Dendritic cell treated with granulocyte-macrophage colony-stimulating factor and Interleukin-4, amounts not matched to agents 40 ng/mL and 50 ng/mL, for 4 days (primary cell): ENCODE measurements around the gene IQGAP1.

Experiments used
- H3K27ac Mint-ChIP-seq: one replicate; pipeline ENCODE4 v1.8.0; 2022; ENCODE audit warnings: mild to moderate bottlenecking, mixed read lengths
- H3K27me3 Mint-ChIP-seq: one replicate; pipeline ENCODE4 v1.8.0; 2022; ENCODE audit warnings: mild to moderate bottlenecking, mixed read lengths
- H3K36me3 Mint-ChIP-seq: one replicate; pipeline ENCODE4 v1.8.0; 2022; ENCODE audit warnings: low read depth, mixed read lengths
- H3K4me1 Mint-ChIP-seq: one replicate; pipeline ENCODE4 v1.8.0; 2022; ENCODE audit warnings: low read depth, mixed read lengths
- H3K4me3 Mint-ChIP-seq: one replicate; pipeline ENCODE4 v1.8.0; 2022; ENCODE audit warnings: mild to moderate bottlenecking, moderate library complexity, mixed read lengths
- H3K9me3 Mint-ChIP-seq: one replicate; pipeline ENCODE4 v1.8.0; 2022; ENCODE audit warnings: mixed read lengths
- intact Hi-C: fragments of 100-400 bp; cut with micrococcal nuclease; formaldehyde crosslinking; loops from one replicate; pipeline ENCODE4 v1.15.0; 2022

The IQGAP1 gene

DNA sequence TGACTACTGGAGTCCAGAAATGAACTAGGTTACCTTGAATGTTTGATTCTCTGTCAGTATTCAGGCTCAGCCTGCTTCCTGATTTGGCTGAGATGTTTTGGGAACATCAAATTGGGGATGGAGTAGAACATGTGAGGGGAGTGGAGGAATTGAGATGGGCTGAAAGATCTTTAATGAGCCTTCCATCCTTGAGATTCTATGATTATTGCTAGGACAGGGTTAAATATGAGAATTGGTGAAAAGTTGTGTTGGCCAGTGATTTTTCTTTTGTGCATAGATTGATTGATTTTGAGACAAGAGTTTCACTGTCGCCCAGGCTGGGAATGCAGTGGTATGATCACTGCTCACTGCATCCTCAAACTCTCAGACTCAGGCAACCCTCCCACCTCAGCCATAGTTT lies 32.4 kb downstream of the IQGAP1 start:
- Mint-ChIP-seq H3K4me1 (peaks cover 65% of the 10 kb centered on the region), H3K4me3 (no peak overlapping the region), H3K36me3 (peaks cover 46% of the 10 kb centered on the region), H3K27ac (peak overlapping the region; percentile 23), H3K27me3 (no peaks in the 10 kb centered on the region), H3K9me3 (no peaks in the 10 kb centered on the region)
- intact Hi-C loops, result loop anchor here (5.0 kb wide), 1 partner anchor 98 kb away; no protein-coding TSS in a partner anchor

DNA sequence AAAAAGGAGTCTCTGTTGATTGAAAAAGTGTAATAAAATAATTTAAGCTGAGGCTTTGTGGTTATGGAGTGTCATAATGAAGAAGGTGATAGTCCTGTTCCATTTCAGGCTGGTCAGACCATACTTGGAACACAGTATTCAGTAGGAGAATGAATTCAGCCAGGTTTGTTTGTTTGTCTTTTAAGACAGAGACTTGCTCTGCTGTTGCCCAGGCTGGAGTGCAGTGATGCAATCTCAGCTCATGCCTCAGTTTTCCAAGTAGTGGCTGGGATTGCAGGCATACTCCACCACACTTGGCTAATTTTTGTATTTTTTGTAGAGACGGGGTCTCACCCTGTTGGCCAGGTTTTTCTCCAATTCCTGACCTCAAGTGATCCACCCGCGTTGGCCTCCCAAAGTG lies 33.5 kb downstream of the IQGAP1 start:
- no peak overlapping the region for H3K4me3 Mint-ChIP-seq
- intact Hi-C loops, result loop anchor here (5.0 kb wide), 1 partner anchor 99 kb away; no protein-coding TSS in a partner anchor
- H3K27me3 Mint-ChIP-seq, result no peaks in the 10 kb centered on the region
- no peaks in the 10 kb centered on the region for H3K9me3 Mint-ChIP-seq
- H3K36me3 Mint-ChIP-seq, result peaks cover 46% of the 10 kb centered on the region
- H3K4me1 Mint-ChIP-seq, result peaks cover 63% of the 10 kb centered on the region
- no peak overlapping the region for H3K27ac Mint-ChIP-seq

DNA sequence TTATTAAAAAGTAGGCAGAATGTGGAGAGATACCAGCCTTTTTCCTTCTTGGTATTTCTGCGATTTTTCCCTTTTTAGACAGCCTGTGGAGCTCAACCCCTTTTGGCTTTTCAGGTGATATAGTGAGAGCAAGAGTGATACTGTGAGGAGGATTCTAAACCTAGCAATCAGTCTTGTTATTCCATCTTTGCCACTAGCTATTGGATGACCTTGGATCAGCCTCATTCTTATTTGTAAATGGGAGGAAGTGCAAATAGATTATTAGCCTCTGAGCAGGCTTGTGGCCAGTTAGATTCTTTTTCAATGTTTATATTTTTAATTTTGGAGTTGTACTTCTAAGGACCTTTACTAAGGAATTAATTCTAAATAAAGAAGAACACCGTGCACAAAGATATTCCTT lies 34.0 kb downstream of the IQGAP1 start:
- peaks cover 58% of the 10 kb centered on the region for H3K4me1 Mint-ChIP-seq
- intact Hi-C loops, result loop anchor here (5.0 kb wide), 1 partner anchor 100 kb away; no protein-coding TSS in a partner anchor
- peaks cover 46% of the 10 kb centered on the region for H3K36me3 Mint-ChIP-seq
- H3K27me3 Mint-ChIP-seq, result no peaks in the 10 kb centered on the region
- H3K4me3 Mint-ChIP-seq, result no peak overlapping the region
- H3K9me3 Mint-ChIP-seq, result no peaks in the 10 kb centered on the region
- H3K27ac Mint-ChIP-seq, result no peak overlapping the region

DNA sequence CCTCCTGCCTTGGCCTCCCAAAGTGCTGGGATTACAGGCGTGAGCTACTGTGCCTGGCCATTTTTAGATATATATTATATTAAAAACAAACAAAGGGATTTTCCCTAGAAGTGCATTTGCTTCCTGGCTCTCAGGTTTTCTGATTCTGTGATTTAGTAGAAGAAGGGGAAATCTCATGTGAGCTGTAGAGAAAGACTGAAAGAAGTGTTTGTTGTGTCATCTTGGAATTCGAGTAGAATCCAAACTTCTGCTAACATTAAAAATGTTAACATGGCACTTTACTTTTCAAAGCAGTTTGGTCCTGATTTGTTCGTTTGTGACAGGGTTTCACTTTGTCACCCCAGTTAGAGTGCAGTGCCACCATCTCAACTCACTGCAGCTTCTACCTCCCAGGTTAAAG lies 34.9 kb downstream of the IQGAP1 start:
- intact Hi-C loops, result loop anchor here (5.0 kb wide), 1 partner anchor 101 kb away; no protein-coding TSS in a partner anchor
- Mint-ChIP-seq H3K36me3 (peaks cover 46% of the 10 kb centered on the region), H3K27me3 (no peaks in the 10 kb centered on the region), H3K27ac (no peak overlapping the region), H3K4me3 (no peak overlapping the region), H3K4me1 (peaks cover 49% of the 10 kb centered on the region), H3K9me3 (no peaks in the 10 kb centered on the region)

DNA sequence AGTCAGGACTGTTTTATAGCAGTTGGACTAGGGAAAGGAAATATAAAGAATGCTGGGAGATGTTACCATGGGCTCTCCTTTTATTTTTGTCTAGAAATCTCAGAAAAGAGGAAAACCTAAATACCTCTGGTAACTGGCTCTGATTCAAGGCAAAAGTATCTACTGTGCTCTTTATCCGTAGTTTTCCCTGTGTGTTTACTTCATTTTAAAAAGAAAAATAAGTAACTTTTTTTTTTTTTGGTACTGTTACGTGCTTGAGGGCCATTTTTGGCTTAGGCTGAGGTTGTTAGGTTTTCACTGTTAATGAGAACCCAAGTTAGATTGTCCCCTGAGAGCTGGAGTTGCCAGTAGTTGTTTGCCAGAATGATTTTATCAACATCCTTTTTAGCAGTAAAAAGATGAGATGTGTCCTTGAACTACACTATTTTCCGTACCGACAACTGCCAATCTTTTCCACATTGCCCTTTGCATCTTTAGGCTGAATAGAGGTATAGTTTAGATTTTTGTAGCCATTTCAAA lies 35.8 kb downstream of the IQGAP1 start:
- intact Hi-C loops, result loop anchor here (5.0 kb wide), 1 partner anchor 102 kb away; no protein-coding TSS in a partner anchor
- peaks cover 40% of the 10 kb centered on the region for H3K4me1 Mint-ChIP-seq
- H3K4me3 Mint-ChIP-seq, result no peak overlapping the region
- H3K36me3 Mint-ChIP-seq, result peaks cover 54% of the 10 kb centered on the region
- H3K27me3 Mint-ChIP-seq, result no peaks in the 10 kb centered on the region
- no peaks in the 10 kb centered on the region for H3K9me3 Mint-ChIP-seq
- H3K27ac Mint-ChIP-seq, result no peak overlapping the region

DNA sequence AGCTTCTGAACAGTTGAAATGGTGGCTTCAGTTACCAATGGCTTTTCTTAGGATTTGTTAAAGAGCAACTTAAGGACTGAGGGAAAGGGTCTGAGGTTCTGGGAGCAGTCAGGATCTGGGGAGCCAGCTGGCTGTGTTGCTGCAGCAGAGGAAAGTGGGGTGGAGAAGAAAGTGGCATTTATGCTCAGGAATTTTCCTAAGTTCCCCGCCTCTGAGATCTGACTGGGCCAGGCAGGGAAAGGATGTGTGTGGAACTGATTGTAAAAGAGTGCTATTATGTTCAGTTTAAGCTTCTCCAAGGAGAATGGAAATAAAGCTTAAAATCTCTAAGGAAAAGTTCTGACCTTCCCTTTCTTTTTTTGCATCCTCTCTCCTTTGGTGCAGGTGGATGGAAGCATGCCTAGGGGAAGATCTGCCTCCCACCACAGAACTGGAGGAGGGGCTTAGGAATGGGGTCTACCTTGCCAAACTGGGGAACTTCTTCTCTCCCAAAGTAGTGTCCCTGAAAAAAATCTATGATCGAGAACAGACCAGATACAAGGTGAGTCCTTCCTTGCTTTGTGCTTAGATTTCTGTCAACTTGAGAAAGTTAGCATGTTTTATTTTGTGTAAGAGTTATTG lies 37.8 kb downstream of the IQGAP1 start:
- H3K4me1 Mint-ChIP-seq, result peaks cover 36% of the 10 kb centered on the region
- H3K27ac Mint-ChIP-seq, result peak overlapping the region; percentile 45
- peaks cover 61% of the 10 kb centered on the region for H3K36me3 Mint-ChIP-seq
- no peaks in the 10 kb centered on the region for H3K9me3 Mint-ChIP-seq
- intact Hi-C loops, result no loop called here
- H3K4me3 Mint-ChIP-seq, result no peak overlapping the region
- H3K27me3 Mint-ChIP-seq, result no peaks in the 10 kb centered on the region

DNA sequence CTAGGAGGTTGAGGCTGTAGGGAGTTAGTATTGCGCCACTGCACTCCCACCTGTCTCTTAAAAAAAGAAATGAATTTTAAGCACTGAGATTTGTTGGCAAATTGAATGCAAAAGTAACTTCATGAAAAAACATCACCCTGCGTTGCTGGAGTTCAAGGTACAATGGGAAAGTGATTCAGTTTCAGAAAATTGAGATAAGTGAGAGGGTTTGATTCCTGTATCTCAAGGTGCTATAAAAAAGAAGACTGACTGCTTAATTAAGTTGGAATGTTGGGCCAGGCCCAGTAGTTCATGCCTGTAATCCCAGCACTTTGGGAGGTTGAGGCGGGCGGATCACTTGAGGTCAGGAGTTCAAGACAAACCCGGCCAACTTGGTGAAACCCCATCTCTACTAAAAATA lies 39.1 kb downstream of the IQGAP1 start:
- intact Hi-C loops, result no loop called here
- Mint-ChIP-seq H3K27ac (no peak overlapping the region), H3K27me3 (no peaks in the 10 kb centered on the region), H3K4me3 (no peak overlapping the region), H3K36me3 (peaks cover 66% of the 10 kb centered on the region), H3K9me3 (no peaks in the 10 kb centered on the region), H3K4me1 (peaks cover 28% of the 10 kb centered on the region)

DNA sequence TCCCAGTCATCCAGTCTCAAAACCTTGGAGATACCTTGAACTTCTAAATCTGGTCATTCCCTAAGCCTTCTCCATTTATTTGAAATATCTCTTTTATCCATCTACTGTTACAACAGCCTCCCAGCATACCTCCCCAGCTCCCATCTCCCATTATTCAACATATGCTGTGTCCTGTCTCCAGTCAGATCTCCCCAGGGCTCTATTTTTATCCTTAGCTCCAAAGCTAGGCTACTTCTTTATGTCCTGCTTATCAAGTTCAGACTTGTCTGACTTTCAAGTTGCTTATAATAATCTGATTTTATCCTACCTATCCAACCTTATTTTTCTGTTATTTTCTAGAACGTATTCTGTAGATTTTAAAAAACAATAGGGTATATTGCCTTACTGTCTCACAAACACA lies 44.2 kb downstream of the IQGAP1 start:
- no peak overlapping the region for H3K4me3 Mint-ChIP-seq
- H3K27me3 Mint-ChIP-seq, result no peaks in the 10 kb centered on the region
- H3K36me3 Mint-ChIP-seq, result peaks cover 92% of the 10 kb centered on the region
- H3K4me1 Mint-ChIP-seq, result peaks cover 33% of the 10 kb centered on the region
- intact Hi-C loops, result no loop called here
- no peaks in the 10 kb centered on the region for H3K9me3 Mint-ChIP-seq
- H3K27ac Mint-ChIP-seq, result no peak overlapping the region

DNA sequence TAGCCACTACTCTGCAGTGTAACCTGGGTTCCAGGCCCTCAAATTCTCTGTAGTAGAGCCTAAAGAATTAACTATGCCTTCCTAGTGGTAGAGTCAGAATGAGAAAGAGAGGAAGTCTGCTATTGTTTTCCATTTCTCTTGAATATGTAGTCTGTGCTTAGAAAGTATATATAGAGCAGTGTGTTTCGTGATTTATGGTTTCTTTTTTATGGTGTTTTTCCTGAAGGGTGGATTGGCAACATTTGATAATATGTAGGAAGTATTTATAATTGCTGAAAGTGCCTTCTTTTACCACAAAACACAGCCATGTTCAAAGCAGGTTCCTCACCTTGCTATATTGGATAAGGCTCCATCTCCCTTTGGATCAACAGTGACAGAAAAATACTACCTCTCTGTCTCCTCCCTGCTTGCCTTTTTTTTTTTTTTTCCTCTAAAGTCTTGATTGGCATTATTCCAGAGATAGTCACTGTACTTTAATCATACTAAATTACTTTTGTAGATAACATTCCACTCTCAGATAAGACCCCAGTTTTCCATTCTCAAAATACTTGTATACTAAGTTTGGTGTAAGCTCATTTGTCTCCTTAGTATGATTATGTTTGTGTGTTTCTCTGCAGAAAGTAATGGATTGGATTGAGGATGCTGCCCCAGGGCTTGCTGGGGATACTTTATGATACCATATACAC lies 47.8 kb downstream of the IQGAP1 start:
- peaks cover 84% of the 10 kb centered on the region for H3K36me3 Mint-ChIP-seq
- H3K27ac Mint-ChIP-seq, result peak overlapping the region; percentile 39
- no peaks in the 10 kb centered on the region for H3K27me3 Mint-ChIP-seq
- H3K4me1 Mint-ChIP-seq, result peaks cover 25% of the 10 kb centered on the region
- H3K9me3 Mint-ChIP-seq, result no peaks in the 10 kb centered on the region
- no peak overlapping the region for H3K4me3 Mint-ChIP-seq
- intact Hi-C loops, result no loop called here

DNA sequence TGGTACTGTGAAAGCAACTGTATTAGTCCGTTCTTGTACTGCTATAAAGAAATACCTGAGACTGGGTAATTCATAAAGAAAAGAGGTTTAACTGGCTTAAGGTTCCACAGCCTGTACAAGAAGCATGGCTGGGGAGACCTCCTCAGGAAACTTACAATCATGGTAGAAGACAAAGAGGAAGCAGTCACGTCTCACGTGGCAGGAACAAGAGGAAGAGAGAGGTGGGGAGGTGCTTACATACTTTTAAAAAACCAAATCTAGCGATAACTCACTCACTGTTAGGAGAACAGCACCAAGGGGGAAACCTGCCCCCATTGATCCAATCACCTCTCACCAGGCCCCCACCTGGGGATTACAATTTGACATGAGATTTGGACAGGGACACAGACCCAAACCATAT lies 48.9 kb downstream of the IQGAP1 start:
- H3K27me3 Mint-ChIP-seq, result no peaks in the 10 kb centered on the region
- intact Hi-C loops, result no loop called here
- no peak overlapping the region for H3K27ac Mint-ChIP-seq
- H3K4me1 Mint-ChIP-seq, result peaks cover 23% of the 10 kb centered on the region
- no peaks in the 10 kb centered on the region for H3K9me3 Mint-ChIP-seq
- no peak overlapping the region for H3K4me3 Mint-ChIP-seq
- peaks cover 92% of the 10 kb centered on the region for H3K36me3 Mint-ChIP-seq

DNA sequence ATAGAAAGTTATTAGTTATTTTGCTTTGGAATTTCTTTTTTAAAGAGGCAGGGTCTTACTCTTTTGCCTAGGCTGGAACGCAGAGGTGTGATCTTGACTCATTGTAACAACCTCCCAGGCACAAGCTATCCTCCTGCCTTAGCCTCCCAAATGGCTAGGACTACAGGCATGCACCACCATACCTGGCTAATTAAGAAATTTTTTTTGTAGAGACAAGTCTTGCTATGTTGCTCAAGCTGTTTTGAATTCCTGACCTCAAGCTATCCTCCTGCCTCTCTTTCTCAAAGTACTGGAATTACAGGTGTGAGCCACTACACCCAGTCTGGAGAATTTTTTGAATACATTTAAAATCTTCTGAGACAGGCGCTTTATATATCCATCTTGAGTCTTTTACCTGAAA lies 49.5 kb downstream of the IQGAP1 start:
- intact Hi-C loops, result no loop called here

DNA sequence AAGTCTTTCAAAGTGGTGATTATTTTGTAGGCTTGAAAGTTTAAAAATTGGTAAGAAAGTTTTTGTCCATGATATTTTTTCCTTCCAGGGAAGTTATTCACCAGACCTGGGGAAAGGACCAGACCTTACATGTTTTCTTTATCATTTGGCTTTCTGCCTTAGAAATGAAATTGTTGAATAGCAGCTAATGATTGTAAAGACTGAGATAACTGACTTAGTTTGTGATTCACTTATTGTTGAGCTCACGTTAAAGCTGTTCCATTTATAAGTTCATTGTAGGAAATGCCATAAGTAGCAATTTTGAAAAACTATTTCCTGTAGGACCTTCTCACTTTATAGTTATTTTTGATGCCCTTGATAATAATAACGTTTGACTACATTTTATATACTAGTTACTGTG lies 51.9 kb downstream of the IQGAP1 start:
- H3K4me1 Mint-ChIP-seq, result peaks cover 13% of the 10 kb centered on the region
- H3K27ac Mint-ChIP-seq, result no peak overlapping the region
- no peaks in the 10 kb centered on the region for H3K9me3 Mint-ChIP-seq
- H3K36me3 Mint-ChIP-seq, result peaks cover 92% of the 10 kb centered on the region
- H3K27me3 Mint-ChIP-seq, result no peaks in the 10 kb centered on the region
- intact Hi-C loops, result no loop called here
- no peak overlapping the region for H3K4me3 Mint-ChIP-seq

More for the DNA sequence above, 49.5 kb downstream of the IQGAP1 start:
- Mint-ChIP-seq H3K9me3 (no peaks in the 10 kb centered on the region), H3K27ac (no peak overlapping the region), H3K36me3 (peaks cover 92% of the 10 kb centered on the region), H3K4me3 (no peak overlapping the region), H3K27me3 (no peaks in the 10 kb centered on the region), H3K4me1 (peaks cover 17% of the 10 kb centered on the region)

DNA sequence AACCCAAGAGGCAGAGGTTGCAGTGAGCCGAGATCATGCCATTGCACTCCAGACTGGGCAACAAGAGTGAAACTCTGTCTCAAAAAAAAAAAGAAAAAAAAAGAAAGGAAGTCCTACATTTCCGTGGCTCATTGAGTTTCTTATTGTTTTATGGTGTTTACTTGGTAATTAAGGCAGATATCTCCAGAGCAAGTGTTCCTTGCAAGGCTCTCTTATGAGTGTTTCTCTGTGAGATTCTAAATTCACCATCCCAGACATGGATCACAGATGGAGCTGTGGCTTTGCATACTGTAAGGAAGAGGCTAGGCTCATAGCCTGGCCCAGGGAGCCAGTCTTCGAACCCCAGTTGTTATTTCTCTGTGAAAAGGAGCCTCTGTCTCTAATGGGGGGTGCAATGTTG lies 53.0 kb downstream of the IQGAP1 start:
- peaks cover 7% of the 10 kb centered on the region for H3K4me1 Mint-ChIP-seq
- H3K27ac Mint-ChIP-seq, result no peak overlapping the region
- H3K36me3 Mint-ChIP-seq, result peaks cover 92% of the 10 kb centered on the region
- H3K4me3 Mint-ChIP-seq, result no peak overlapping the region
- H3K9me3 Mint-ChIP-seq, result no peaks in the 10 kb centered on the region
- intact Hi-C loops, result no loop called here
- H3K27me3 Mint-ChIP-seq, result no peaks in the 10 kb centered on the region

DNA sequence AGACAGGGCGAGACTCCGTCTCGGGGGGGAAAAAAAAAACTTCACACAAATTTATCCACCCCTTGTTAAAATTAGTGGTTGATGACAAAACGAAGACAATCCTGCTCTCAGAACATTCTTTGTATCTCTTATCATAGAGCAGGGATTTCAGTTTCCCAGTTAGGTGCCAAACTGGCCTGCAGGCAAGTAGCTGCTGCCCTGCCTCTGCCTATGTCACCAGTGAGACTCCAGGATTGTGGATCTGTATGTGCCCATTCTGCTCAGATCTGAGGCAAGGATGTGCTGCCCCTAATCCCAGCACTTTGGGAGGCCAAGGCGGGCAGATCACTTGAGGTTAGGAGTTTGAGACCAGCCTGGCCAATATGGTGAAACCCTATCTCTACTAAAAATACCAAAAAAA lies 54.4 kb downstream of the IQGAP1 start:
- H3K36me3 Mint-ChIP-seq, result peaks cover 91% of the 10 kb centered on the region
- intact Hi-C loops, result no loop called here

More for the DNA sequence above, 54.4 kb downstream of the IQGAP1 start:
- no peaks in the 10 kb centered on the region for H3K4me1 Mint-ChIP-seq
- H3K27ac Mint-ChIP-seq, result no peak overlapping the region
- no peaks in the 10 kb centered on the region for H3K9me3 Mint-ChIP-seq
- no peak overlapping the region for H3K4me3 Mint-ChIP-seq
- no peaks in the 10 kb centered on the region for H3K27me3 Mint-ChIP-seq
